ENCODE measurements around the gene ATG16L2.

The ATG16L2 gene

DNA sequence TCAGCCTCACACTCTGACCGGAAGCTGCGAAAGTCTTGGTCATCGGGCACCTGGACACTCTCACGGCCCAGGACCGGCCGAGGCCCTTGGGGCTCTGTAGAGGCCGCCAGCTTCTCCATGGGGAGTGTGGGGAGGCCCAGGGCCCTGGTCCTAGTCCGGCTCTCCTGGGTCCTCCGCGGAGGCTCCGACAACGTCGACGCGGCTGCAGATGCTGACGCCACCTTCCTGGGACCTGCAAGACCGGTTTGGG is 33.2 kb upstream of the ATG16L2 start:
- TF ChIP-seq ZFX (IDR thresholded peaks at IDR 0.05; ENCODE audit: borderline replicate concordance) = no peak
- H3K27ac ChIP-seq = peak overlapping the region; percentile 98

DNA sequence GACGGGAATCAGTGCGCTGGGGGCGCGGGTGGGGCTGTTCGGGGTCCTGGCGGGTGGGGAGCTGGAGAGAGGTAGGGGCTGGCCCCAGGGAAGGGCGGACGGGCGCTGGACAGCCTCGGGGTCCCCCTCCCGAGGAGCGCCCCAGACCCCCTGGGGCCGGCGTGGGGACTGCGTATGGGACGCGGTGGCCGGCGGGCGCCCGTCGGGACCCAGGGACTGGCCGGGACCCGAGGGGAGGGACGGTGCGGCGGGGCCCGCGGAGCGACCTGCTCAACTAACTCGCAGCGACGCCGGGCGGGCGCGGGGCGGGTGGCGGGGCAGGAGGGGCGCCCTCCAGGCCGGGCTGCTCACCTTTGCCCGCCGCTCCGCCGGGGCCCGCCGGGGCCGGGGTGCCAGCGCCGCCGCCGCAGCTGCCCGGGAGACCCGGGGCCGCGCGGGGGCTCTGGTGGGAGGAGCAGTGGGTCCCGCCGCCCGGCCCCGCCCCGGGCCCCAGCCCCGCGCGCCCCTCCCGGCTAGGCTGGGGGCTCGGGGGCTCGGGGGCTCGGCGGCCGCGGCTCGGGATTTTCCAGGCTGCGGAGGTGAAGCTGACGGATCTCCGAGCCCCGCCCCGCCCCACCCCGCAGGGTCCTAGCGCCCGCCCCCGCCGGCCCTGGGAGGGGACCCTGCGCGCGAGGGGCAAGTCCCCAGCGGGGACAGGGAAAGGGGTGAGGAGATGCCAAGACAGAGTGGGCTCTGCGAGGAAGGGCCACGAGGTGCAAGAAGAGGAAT is 32.7 kb upstream of the ATG16L2 start:
- peak overlapping the region; percentile 98 for H3K27ac ChIP-seq
- TF ChIP-seq, protein P1, sequence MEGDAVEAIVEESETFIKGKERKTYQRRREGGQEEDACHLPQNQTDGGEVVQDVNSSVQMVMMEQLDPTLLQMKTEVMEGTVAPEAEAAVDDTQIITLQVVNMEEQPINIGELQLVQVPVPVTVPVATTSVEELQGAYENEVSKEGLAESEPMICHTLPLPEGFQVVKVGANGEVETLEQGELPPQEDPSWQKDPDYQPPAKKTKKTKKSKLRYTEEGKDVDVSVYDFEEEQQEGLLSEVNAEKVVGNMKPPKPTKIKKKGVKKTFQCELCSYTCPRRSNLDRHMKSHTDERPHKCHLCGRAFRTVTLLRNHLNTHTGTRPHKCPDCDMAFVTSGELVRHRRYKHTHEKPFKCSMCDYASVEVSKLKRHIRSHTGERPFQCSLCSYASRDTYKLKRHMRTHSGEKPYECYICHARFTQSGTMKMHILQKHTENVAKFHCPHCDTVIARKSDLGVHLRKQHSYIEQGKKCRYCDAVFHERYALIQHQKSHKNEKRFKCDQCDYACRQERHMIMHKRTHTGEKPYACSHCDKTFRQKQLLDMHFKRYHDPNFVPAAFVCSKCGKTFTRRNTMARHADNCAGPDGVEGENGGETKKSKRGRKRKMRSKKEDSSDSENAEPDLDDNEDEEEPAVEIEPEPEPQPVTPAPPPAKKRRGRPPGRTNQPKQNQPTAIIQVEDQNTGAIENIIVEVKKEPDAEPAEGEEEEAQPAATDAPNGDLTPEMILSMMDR (IDR thresholded peaks at IDR 0.05) = no peak

DNA sequence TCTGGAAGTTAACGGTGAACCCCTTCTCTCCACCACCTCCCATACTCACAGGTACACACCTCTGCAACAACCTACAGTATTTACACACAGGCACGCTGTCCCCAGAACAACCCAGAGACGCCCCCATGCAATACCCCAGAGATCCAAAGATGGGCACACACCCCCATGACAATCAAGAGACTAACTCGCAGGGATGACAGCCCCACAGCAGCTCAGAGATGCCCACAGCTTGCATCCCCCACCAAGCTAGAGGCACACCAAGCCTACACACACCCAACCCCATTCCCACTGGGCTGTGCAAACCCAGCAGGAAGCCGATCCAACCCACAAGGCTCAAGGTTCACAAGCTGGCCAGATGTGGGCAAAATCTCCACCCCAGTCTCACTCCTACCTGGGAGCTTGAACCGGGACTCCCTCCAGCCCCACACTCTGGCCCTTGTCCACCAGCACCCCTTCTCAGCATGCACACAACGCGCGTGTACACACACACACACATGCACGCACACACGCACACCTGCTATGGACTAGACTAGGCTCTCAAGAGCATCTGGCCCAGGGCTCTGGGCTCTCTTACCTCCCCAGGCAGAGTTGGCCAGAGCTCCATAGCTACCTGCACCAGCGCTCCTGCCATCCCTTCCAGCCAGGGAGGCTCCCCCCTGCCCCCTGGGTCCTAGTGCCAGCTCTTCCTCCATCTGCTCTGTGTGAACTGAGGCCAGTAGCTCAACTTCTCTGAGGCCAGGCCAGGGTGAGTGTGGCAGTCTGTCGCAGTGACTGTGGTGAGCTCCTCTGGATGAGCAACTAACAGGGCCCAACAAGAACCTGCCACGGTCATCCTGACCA is 31.9 kb upstream of the ATG16L2 start:
- peak overlapping the region; percentile 98 for H3K27ac ChIP-seq
- TF ChIP-seq, protein P1 (IDR thresholded peaks at IDR 0.05) = no peak
- TF ChIP-seq ZFX (IDR thresholded peaks at IDR 0.05; ENCODE audit: borderline replicate concordance) = no peak

DNA sequence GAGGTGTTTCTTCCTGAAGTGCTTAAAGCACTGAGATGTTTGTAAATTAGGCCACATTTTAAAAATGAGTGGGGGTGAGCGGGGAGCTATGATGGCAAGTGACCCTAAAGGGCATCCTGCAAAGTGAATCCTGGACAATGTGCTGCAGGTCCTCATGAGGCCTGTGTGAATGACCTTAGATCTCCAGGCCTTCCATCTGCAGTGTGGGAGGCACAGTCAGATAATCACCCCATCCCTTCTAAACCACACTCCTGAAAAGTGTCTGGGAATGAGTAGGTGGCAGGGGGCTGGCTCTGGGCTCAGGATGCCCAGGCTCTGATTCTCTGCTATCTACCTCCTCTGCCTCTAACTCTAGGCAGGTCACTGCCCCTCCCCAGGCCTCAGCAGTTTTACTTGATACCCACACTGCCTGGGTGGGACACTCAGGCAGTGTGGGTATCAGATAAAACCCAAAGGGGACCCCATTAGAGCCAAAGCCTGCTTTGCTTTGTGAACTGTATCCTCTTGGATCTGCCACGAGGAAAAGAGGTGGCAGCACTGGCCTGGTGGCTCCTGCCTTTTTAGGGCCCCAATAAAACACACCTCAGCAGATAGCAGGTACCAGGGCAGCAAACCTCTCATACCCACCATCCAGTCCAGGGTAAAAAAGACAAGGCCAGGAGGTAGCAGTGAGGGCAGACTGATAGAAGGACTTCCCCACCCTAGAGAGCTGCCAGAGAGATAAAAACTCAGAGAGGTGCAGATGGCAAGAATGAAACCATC is 30.9 kb upstream of the ATG16L2 start:
- peak overlapping the region; percentile 98 for H3K27ac ChIP-seq
- no peak for TF ChIP-seq ZFX (IDR thresholded peaks at IDR 0.05; ENCODE audit: borderline replicate concordance)

DNA sequence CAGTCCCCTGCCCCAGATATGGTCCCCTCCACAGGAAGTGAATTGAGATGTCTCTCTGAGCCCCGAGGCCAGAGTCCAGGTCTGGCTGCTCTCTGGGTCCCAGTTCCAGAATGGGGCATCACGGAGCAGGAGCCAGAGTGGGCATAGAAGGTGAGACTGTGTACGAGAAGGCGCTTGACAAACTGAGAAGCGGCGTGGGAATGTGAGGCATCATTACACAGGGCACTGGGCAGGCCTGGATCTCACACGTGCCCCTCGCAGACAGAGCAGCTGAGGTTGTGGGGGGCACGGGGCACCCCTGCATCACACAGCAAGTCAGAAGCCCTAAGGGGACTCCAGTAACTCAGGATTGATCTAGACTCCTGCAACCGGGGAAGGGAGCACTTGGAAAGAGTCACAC is 29.5 kb upstream of the ATG16L2 start:
- H3K27ac ChIP-seq = peak overlapping the region; percentile 98
- TF ChIP-seq, protein P1 (IDR thresholded peaks at IDR 0.05) = no peak

DNA sequence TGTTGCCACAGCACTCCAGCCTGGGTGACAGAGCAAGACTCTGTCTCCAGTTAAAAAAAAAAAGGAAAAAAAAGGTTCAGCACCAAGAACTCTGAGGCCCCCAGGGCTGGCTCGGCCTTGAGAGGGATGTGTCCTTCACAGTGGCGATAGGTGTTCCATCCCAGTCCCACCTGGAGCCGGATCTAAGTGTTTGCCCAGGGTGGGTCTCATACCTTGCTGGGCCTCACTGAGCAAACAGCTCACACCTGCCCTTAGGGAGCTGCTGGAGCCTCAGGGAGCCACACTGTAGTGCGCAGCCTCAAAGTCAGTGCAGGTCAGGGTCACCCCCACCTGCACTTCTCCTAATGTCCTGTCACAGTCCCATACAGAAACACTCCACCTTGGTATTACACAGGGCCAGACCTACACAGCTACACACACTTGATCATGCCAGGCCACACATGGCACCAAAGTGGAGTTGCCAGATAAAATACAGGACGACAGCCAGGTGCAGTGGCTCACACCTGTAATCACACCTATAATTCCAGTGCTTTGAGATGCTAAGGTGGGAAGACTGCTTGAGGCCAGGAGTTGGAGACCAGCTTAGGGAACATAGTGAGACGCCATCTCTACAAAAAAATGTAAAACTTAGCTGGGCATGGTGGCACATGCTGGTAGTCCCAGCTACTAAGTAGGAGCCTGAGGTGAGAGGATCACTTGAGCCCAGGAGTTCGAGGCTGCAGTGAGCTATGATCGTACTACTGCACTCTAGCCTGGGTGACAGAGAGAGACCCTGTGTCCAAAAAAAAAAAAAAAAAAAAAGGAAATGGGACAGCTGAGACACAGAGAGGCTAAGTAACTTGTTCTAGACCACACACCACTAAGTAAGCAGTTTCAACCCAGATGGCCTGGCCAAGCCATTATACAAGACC is 27.7 kb upstream of the ATG16L2 start:
- H3K27ac ChIP-seq = peak overlapping the region; percentile 98
- no peak for TF ChIP-seq ZFX (IDR thresholded peaks at IDR 0.05; ENCODE audit: borderline replicate concordance)
- TF ChIP-seq, protein P1 (IDR thresholded peaks at IDR 0.05) = no peak

DNA sequence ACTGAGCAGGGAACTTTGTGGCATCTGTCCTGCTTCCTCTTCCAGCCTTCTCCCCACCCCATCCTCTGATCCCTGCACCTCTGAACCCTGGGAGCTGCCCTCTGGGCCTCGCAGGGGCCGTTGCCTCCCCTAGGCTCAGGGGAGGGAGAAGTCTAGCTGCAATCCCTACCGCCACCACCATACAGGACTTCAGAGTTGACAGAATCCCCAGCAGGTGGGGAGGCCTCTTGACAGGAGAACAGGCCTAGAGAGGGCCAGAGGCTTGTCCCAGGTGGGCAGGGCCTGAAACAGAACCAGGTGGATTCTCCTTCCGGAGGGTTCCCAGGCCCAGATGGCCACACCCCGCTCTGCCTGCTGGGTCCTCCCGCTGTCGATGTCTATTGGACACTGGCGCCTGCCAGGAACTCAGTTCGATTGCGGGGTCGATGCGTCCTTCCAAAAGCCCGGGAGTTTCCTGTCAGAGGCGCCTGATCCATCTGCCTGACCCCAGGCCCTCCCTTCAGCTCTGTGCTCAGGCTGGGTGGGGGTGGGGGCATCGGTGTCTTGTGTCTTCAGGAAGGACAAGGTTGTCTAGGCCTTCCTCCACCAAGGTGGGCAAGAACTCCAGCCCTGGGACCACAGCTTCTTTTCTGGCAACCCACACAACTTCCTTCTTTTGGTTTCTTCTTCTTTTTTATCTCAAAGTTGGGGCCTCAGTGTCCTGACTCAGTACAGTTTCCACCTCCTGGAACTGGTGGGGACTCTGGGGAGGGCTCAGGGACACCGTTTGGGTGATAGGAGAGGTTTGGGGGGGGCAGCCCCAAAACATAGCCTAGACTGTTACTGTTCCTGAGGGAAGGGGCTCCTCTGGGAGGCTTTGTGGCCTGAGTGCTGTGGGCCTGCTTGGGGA is 26.8 kb upstream of the ATG16L2 start:
- TF ChIP-seq ZFX (IDR thresholded peaks at IDR 0.05; ENCODE audit: borderline replicate concordance) = no peak
- TF ChIP-seq, protein P1 (IDR thresholded peaks at IDR 0.05) = peak; percentile 10; the same call in 1 of the 2 replicates
- H3K27ac ChIP-seq = peak overlapping the region; percentile 98

Measured in 22Rv1 (cell line).